ENCODE results near the gene CXorf58.

DNA sequence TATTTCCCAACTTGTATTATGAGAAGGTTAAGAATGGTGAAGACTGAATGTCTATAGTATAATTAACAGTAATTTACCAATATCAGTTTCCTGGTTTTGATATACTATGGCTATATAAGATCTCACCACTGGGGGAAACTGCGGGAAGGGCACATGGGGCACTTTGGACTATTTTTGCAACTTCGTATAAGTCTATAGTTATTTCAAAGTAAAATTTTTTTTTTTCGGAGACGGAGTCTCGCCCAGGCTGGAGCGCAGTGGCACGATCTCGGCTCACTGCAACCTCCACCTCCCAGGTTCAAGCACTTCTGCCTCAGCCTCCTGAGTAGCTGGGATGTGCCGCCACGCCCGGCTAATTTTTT is 46.1 kb downstream of the CXorf58 start:
- TF ChIP-seq, protein P1, sequence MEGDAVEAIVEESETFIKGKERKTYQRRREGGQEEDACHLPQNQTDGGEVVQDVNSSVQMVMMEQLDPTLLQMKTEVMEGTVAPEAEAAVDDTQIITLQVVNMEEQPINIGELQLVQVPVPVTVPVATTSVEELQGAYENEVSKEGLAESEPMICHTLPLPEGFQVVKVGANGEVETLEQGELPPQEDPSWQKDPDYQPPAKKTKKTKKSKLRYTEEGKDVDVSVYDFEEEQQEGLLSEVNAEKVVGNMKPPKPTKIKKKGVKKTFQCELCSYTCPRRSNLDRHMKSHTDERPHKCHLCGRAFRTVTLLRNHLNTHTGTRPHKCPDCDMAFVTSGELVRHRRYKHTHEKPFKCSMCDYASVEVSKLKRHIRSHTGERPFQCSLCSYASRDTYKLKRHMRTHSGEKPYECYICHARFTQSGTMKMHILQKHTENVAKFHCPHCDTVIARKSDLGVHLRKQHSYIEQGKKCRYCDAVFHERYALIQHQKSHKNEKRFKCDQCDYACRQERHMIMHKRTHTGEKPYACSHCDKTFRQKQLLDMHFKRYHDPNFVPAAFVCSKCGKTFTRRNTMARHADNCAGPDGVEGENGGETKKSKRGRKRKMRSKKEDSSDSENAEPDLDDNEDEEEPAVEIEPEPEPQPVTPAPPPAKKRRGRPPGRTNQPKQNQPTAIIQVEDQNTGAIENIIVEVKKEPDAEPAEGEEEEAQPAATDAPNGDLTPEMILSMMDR (conservative IDR thresholded peaks at IDR 0.05; ENCODE audit: low read depth, low read length) = no peak
- no peak for TF ChIP-seq EZH2 (IDR thresholded peaks at IDR 0.05; ENCODE audit: borderline replicate concordance, low read depth, low read length, poor library complexity, severe bottlenecking)
